Left ventricle myocardium inferior (tissue), 1 donor: ENCODE data around the gene FOXN4. TPM values are rescaled to one million over a fixed set of nuclear protein-coding genes. Genes with fewer than 3 reads are reported as not detected.
A peak's percentile ranks its signal among the peaks of the same experiment; 100 is the strongest.

Experiments used
- DNase-seq: peaks from one replicate; pipeline ENCODE4 v3.0.0-alpha.2; 2020
- H3K27ac ChIP-seq: fragments of 200-600 bp; replicated peaks from 2 replicates; pipeline ENCODE4 v1.8.0; 2021
- H3K27me3 ChIP-seq: fragments of 200-600 bp; 2 replicates; pipeline ENCODE4 v1.8.0; 2021; ENCODE audit warnings: low read depth
- H3K36me3 ChIP-seq: fragments of 200-600 bp; 2 replicates; pipeline ENCODE4 v1.8.0; 2021
- H3K4me1 ChIP-seq: fragments of 200-600 bp; 2 replicates; pipeline ENCODE4 v1.8.0; 2021
- H3K4me3 ChIP-seq: fragments of 200-600 bp; 2 replicates; pipeline ENCODE4 v1.8.0; 2021; ENCODE audit warnings: mild to moderate bottlenecking, moderate library complexity
- H3K9me3 ChIP-seq: fragments of 200-600 bp; replicated peaks from 2 replicates; pipeline ENCODE4 v1.8.0; 2021
- CTCF ChIP-seq: fragments of 200-600 bp; IDR thresholded peaks from 2 replicates; pipeline ENCODE4 v1.8.0; 2021; ENCODE audit warnings: antibody characterized with exemption, mild to moderate bottlenecking, borderline replicate concordance
- intact Hi-C: fragments of 100-400 bp; cut with micrococcal nuclease; formaldehyde crosslinking; loops from one replicate; pipeline ENCODE4 v1.11.0; 2022
- total RNA-seq: library from RNA; stranded (reverse); fragmentation: NEBNext Ultra II Directional; extraction: Animal tissue kit (Norgen Biotek cat#: 25700); gene quantifications from one replicate; pipeline ENCODE4 v1.2.1, GENCODE V29; 2021
- donor health status: DM: no; HTN: yes; CAD: no; lungs with severe emphysema.

Gene FOXN4
- total RNA-seq, 1 donor from 2014 or later = not detected

GRCh38 chr12:109258607-109259544 lies 50.2 kb downstream of the FOXN4 start:
- Histone ChIP-seq H3K9me3 (peaks cover 12% of the 10 kb centered on the region), H3K4me3 (no peak overlapping the region), H3K27ac (peak overlapping the region; percentile 16), H3K4me1 (peaks cover under 1% of the 10 kb centered on the region), H3K27me3 (no peaks in the 10 kb centered on the region), H3K36me3 (peaks cover 100% of the 10 kb centered on the region)
- intact Hi-C loops = no loop called here
- TF ChIP-seq CTCF = no peak
- DNase-seq = no peak

- no peaks in the 10 kb centered on the region for H3K4me1 ChIP-seq
- no peak for DNase-seq
- H3K36me3 ChIP-seq = peaks cover 100% of the 10 kb centered on the region
- intact Hi-C loops = no loop called here
- no peak overlapping the region for H3K4me3 ChIP-seq
- TF ChIP-seq CTCF = no peak
- H3K9me3 ChIP-seq = peaks cover 13% of the 10 kb centered on the region
- H3K27ac ChIP-seq = peak overlapping the region; percentile 16
- no peaks in the 10 kb centered on the region for H3K27me3 ChIP-seq
Measured at GRCh38 chr12:109258201-109258600, 50.9 kb downstream of the FOXN4 start.

GRCh38 chr12:109256011-109256410 lies 53.1 kb downstream of the FOXN4 start:
- peaks cover 100% of the 10 kb centered on the region for H3K36me3 ChIP-seq
- intact Hi-C loops = no loop called here
- no peaks in the 10 kb centered on the region for H3K27me3 ChIP-seq
- H3K4me3 ChIP-seq = no peak overlapping the region
- no peak for DNase-seq
- H3K4me1 ChIP-seq = no peaks in the 10 kb centered on the region
- H3K9me3 ChIP-seq = peaks cover 10% of the 10 kb centered on the region
- TF ChIP-seq CTCF = no peak
- H3K27ac ChIP-seq = no peak overlapping the region

DNA sequence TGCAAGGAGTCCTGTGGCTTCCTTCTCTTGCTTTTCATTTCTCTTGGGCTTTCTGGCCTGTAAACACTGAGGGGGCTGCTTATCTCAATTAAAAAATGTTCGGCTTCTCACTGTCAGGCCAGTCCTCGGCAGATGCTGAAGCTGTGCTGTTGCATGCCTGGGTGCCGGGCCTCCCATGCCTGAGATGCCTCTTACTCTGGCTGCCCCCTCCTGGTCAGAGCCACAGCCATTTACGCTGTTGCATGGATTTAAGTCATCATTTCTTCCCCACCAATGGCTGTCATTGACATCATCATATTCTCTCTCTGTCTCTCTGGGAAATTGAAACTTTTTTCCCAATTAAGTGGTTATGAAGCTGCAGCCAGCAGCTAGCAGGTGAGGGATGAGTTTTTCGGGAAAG lies 53.7 kb downstream of the FOXN4 start:
- Histone ChIP-seq H3K36me3 (peaks cover 100% of the 10 kb centered on the region), H3K9me3 (peaks cover 10% of the 10 kb centered on the region), H3K4me3 (no peak overlapping the region), H3K27me3 (no peaks in the 10 kb centered on the region), H3K4me1 (no peaks in the 10 kb centered on the region), H3K27ac (no peak overlapping the region)
- intact Hi-C loops = no loop called here
- no peak for TF ChIP-seq CTCF
- no peak for DNase-seq

DNA sequence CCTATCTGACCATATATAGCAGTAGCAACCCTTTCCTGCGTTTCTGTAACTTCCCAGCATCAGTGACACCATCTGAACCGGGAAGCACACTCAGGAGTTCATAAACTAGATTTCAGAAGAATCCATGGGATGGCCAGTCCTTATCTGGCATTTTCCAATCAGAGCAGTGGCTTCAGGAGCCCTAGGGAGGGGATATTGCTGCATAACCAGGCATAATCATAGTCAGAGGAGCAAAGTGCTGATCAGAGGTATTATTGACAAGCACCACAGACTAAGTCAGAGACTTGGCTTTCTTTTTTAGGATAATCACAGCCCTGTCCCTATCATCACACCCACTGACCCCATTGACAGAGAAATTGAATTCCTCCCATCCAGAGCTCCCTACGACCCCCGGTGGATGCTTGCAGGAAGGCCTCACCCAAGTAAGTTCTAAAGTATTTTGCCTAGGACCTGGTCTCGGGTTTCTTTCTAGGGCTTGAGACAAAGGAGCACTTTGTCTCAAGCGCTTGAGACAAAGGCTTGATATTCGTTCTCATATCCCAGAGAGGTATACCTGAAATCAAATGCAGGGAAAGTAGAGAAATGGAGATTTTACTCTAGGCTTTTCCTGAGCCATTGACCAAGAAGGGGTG lies 55.1 kb downstream of the FOXN4 start:
- intact Hi-C loops = no loop called here
- no peaks in the 10 kb centered on the region for H3K27me3 ChIP-seq
- no peak overlapping the region for H3K27ac ChIP-seq
- TF ChIP-seq CTCF = no peak
- peaks cover 10% of the 10 kb centered on the region for H3K9me3 ChIP-seq
- H3K36me3 ChIP-seq = peaks cover 100% of the 10 kb centered on the region
- no peak overlapping the region for H3K4me3 ChIP-seq
- no peak for DNase-seq
- no peaks in the 10 kb centered on the region for H3K4me1 ChIP-seq
